Heart right ventricle (tissue), 16 donors: Measurements from ENCODE around the gene SGTB. TPM values are rescaled to one million over a fixed set of nuclear protein-coding genes. Genes with fewer than 3 reads are reported as not detected.

ENCODE experiments used
- ATAC-seq, 8 donors: fragments of 200-7000 bp; cut with Tn5 transposase; one replicate each; pipeline ENCODE4 v1.9.1; 2020; ENCODE audit warnings: mild to moderate bottlenecking in 8 of 8, moderate library complexity in 8 of 8, moderate number of reproducible peaks in 1 of 8
- DNase-seq, 2 donors: peaks; one replicate each; pipeline ENCODE4 v3.0.0-alpha.2; 2020
- H3K27ac ChIP-seq, 10 donors: fragments of 200-600 bp; sonication (generic) in 2 of 10; one replicate each; pipeline versions ENCODE4 v1.5.0 to v1.8.0; 2020 to 2022; ENCODE audit warnings: mild to moderate bottlenecking in 3 of 10
- H3K27me3 ChIP-seq, 7 donors: fragments of 200-600 bp; one replicate each; pipeline ENCODE4 v1.8.0; 2021 to 2022; ENCODE audit warnings: mild to moderate bottlenecking in 2 of 7
- H3K36me3 ChIP-seq, 9 donors: fragments of 200-600 bp; sonication (generic) in 1 of 9; one replicate each; pipeline versions ENCODE4 v1.5.0 to v1.8.0; 2020 to 2022; ENCODE audit warnings: mild to moderate bottlenecking in 2 of 9
- H3K4me1 ChIP-seq, 9 donors: fragments of 200-600 bp; sonication (generic) in 1 of 9; one replicate each; pipeline versions ENCODE4 v1.5.0 to v1.8.0; 2020 to 2022; ENCODE audit warnings: mild to moderate bottlenecking in 4 of 9
- H3K4me3 ChIP-seq, 10 donors: fragments of 200-600 bp; sonication (generic) in 2 of 10; one replicate each; pipeline versions ENCODE4 v1.5.0 to v1.8.0; 2020 to 2022; ENCODE audit warnings: mild to moderate bottlenecking in 7 of 10, moderate library complexity in 2 of 10
- H3K9me3 ChIP-seq, 11 donors: fragments of 200-600 bp in 10 of 11; sonication (generic) in 2 of 11; one replicate each; pipeline versions ENCODE4 v1.5.0 to v1.8.0; 2013 to 2022; ENCODE audit warnings: mild to moderate bottlenecking in 2 of 11, control low read depth in 1 of 11, moderate library complexity in 1 of 11
- WGBS, 2 donors: extraction: QIAGEN DNeasy Blood & Tissue Kit; methylation state at CpG; one replicate each; pipeline ENCODE4 v1.1.7; 2013; ENCODE audit warnings: inconsistent platforms in 1 of 2; 5-methylcytosine and 5-hydroxymethylcytosine counted together
- intact Hi-C, 10 donors: fragments of 100-400 bp; cut with DNase I; formaldehyde crosslinking; loops; one replicate each; pipeline versions ENCODE4 v1.11.1 to v1.14.2; 2022
- long read RNA-seq, 3 donors: library from polyadenylated mRNA; unstranded; transcript quantifications; one replicate each; pipeline ENCODE4 v2.0.0, GENCODE V29; 2020 to 2021
- polyA plus RNA-seq, 2 donors: library from polyadenylated mRNA; stranded (reverse); fragments of 200-250 nt; gene quantifications; one replicate each; pipeline ENCODE4 v1.2.3, GENCODE V29; 2013
- total RNA-seq, 10 donors: library from RNA; stranded (reverse); fragmentation: NEBNext Ultra II Directional in 3 of 10; extraction: Animal tissue kit (Norgen Biotek cat#: 25700) in 3 of 10; gene quantifications; one replicate each; pipeline versions ENCODE4 v1.2.1 to v1.2.4, GENCODE V29; 2021 to 2023
- TF ChIP-seq, protein P1 (sequence below), 9 donors: fragments of 200-600 bp; sonication (generic) in 2 of 9; IDR thresholded peaks; one replicate each; pipeline versions ENCODE4 v1.5.0 to v1.8.0; 2021 to 2022; ENCODE audit warnings: antibody characterized with exemption in 9 of 9, mild to moderate bottlenecking in 5 of 9, moderate library complexity in 1 of 9
- donor health status: Arrhythmogenic right ventricular cardiomyopathy.
- donor health status: ischemic (EF 13 %, LVEDD 7.1; RV severe dilation, severe dysfunction).
- donor health status: healthy with polysubstance abuse.
- donor health status: DM: no; HTN: yes; CAD: no.
- donor health status: DM: no; HTN: no; CAD: no.
- donor health status: ischemic (EF 25% LVEDD 6.9; RV normal size, moderate dysfunction).
- donor health status: ischemic (EF 25% LVEDD 5.7; RV mildly dilated, moderate dysfunction).
- donor health status: healthy.
- donor health status: DM: yes; HTN: yes; CAD: no.
- donor health status: Ischemic cardiomyopathy.
- donor health status: ischemic (EF 35%, LVEDD 5.7; RV mildly dilated, moderate dysfunction).
- donor health status: nonischemic (EF 11% LVEDD 7.7; RV severe dilation, severe dysfunction).
- donor health status: DM: yes; HTN: yes; CAD: no.
- donor health status: PGD.
- donor health status: ischemic (EF 29% LVEDD 5.4; RV normal size, mild dysfunction).
- donor health status: nonischemic (EF 23%, LVEDD 6.1; RV moderate dilation, normal function).

The SGTB gene, protein sequence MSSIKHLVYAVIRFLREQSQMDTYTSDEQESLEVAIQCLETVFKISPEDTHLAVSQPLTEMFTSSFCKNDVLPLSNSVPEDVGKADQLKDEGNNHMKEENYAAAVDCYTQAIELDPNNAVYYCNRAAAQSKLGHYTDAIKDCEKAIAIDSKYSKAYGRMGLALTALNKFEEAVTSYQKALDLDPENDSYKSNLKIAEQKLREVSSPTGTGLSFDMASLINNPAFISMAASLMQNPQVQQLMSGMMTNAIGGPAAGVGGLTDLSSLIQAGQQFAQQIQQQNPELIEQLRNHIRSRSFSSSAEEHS
- total RNA-seq (1 to 10 TPM; 5.1 to 9.7 (median 6.5) TPM), polyA plus RNA-seq (1 to 10 TPM; 1.5 to 2.0 TPM)
- long read RNA-seq, donor 1, full-length matches to known transcripts: 2 of 3 reads
- long read RNA-seq, donor 1, partial matches to known transcripts: 0 of 3 reads
- long read RNA-seq, donor 1, other reads (novel, unspliced or antisense): 1 of 3 reads
- long read RNA-seq, donor 2, full-length matches to known transcripts: 1 of 3 reads
- long read RNA-seq, donor 2, partial matches to known transcripts: 0 of 3 reads
- long read RNA-seq, donor 2, other reads (novel, unspliced or antisense): 2 of 3 reads
- long read RNA-seq, donor 3, full-length matches to known transcripts: 1 of 4 reads
- long read RNA-seq, donor 3, partial matches to known transcripts: 0 of 4 reads
- long read RNA-seq, donor 3, other reads (novel, unspliced or antisense): 3 of 4 reads

DNA sequence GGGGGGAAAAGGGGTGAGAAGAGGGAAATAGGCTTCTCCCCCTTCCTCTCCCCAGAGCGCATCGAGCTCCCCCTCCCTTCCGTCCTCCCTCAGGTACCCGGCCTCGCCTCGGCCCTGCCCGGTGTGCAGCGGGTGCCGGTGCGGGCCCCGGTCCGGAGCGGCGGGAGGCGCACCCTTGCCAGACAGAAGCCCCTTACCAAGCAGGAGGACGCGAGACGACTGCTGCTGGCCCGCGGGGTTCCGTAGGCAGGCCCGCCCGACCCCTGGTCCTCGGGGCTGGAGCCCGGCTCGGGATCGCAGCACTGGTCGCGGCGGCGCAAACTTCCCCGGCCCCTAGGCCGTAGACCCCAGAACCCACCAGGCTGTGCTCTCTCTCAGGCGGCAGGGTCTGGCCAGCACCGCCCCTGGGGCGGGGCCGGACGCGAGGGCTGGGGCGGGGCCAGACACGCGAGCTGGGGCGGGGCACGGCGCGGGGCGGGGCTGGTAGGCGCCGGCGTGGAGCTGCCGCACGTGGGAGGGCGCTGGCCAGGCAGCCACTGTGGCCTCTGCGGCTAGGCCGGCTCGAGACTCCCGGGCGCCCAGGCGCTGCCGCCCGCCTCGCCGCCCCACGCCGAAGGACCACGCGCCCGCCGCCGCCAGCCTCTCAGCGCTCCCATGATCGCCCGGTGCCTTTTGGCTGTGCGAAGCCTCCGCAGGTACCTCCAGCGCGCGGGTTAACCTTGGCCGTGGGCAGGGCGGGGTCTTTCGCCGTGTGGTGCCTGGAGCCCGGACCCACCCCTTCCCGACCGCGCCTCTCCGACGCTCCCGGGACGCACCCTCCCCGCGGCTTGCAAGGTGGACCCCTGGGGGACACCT lies at the start of gene SGTB, which contains the start of gene NLN:
Gene SGTB (minus strand): TSS at position 390 of the 855 bp plus-strand sequence. CDS start 1,302 bp downstream, outside the sequence.
Gene NLN (plus strand): TSS at position 486 of the 855 bp plus-strand sequence. CDS start 169 bp downstream, at position 655.
- ATAC-seq (peak; percentile 96 to 99 (median 97)), DNase-seq (peak; percentile 83 to 91)
- TF ChIP-seq, protein P1, sequence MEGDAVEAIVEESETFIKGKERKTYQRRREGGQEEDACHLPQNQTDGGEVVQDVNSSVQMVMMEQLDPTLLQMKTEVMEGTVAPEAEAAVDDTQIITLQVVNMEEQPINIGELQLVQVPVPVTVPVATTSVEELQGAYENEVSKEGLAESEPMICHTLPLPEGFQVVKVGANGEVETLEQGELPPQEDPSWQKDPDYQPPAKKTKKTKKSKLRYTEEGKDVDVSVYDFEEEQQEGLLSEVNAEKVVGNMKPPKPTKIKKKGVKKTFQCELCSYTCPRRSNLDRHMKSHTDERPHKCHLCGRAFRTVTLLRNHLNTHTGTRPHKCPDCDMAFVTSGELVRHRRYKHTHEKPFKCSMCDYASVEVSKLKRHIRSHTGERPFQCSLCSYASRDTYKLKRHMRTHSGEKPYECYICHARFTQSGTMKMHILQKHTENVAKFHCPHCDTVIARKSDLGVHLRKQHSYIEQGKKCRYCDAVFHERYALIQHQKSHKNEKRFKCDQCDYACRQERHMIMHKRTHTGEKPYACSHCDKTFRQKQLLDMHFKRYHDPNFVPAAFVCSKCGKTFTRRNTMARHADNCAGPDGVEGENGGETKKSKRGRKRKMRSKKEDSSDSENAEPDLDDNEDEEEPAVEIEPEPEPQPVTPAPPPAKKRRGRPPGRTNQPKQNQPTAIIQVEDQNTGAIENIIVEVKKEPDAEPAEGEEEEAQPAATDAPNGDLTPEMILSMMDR (IDR thresholded peaks at IDR 0.05): no peak
- WGBS, 2 donors: 0 to 1% methylated on average over 80 to 91 of the region's 92 CpGs
- peaks cover 4 to 49% (median 16%) of the 10 kb centered on the region in 9 donors for H3K4me1 ChIP-seq
- H3K27me3 ChIP-seq: no peaks in the 10 kb centered on the region
- peak within 1 kb of the TSS in 9 of 10 donors; percentile 63 to 90 (median 79) for H3K27ac ChIP-seq
- intact Hi-C loops: loop anchor here in 1 of 10 donors (10.0 kb wide), 1 partner anchor 203 kb away; the partner anchor contains the start of gene ERBIN
- H3K9me3 ChIP-seq: no peaks in the 10 kb centered on the region
- peak within 1 kb of the TSS; percentile 70 to 100 (median 97) for H3K4me3 ChIP-seq
- peaks cover 0 to 25% (median 0%) of the 10 kb centered on the region in 9 donors for H3K36me3 ChIP-seq

DNA sequence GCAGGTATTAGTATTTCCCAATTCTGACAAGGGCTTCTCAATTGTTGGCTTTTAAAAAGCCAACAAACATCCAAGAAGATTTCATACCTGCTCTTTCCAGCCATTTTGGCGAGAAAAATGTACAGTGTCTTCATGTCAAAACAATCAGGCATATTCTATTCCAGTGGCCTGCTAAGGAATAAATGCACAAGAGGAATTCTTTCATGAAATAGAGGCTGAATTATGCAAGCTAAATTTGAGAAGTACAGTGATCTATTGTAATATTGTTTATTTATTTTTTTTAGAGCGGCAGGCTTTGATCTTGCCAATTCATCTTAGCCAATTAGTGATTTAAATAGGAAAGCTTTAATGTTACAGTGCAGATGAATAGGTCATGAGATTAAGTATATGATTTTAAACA lies 49.4 kb upstream of the SGTB start:
- ATAC-seq: no peak
- TF ChIP-seq, protein P1 (IDR thresholded peaks at IDR 0.05): no peak

DNA sequence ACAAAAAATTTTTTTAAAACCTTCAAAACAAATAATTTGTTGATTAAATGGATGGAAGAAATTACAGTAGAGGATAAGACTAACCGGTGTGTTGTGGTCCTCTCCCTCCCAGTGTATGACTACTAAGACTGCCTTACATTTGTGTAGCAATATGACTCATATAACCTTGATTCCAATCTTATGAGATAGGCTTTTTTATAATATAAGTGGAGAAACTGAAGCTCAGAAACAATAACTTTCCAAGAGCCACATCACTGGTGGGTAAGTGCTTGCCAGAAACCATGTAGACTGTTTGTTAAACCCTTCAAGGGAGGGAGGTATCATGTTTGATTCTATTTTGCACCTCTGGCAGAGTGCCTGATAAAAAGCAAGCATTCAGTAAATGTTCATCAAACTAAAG lies 47.6 kb upstream of the SGTB start:
- DNase-seq (no peak), ATAC-seq (peak in 1 of 8 donors; percentile 11)
- intact Hi-C loops: no loop called here
- H3K9me3 ChIP-seq: no peaks in the 10 kb centered on the region
- no peaks in the 10 kb centered on the region for H3K36me3 ChIP-seq
- no peaks in the 10 kb centered on the region for H3K4me1 ChIP-seq
- no peak overlapping the region for H3K4me3 ChIP-seq
- 0 to 55% methylated on average over 1 of the region's 1 CpG for WGBS, 2 donors
- TF ChIP-seq, protein P1 (IDR thresholded peaks at IDR 0.05): no peak
- no peaks in the 10 kb centered on the region for H3K27me3 ChIP-seq
- no peak overlapping the region for H3K27ac ChIP-seq

More for the DNA sequence above, 49.4 kb upstream of the SGTB start:
- no peak for DNase-seq
- H3K27me3 ChIP-seq: no peaks in the 10 kb centered on the region
- no peaks in the 10 kb centered on the region for H3K4me1 ChIP-seq
- H3K27ac ChIP-seq: no peak overlapping the region
- no peaks in the 10 kb centered on the region for H3K9me3 ChIP-seq
- no peaks in the 10 kb centered on the region for H3K36me3 ChIP-seq
- 96 to 99% methylated on average over 2 of the region's 2 CpGs for WGBS, 2 donors
- H3K4me3 ChIP-seq: no peak overlapping the region
- intact Hi-C loops: no loop called here
